Measurements from ENCODE around the gene SLC16A10. TPM values are rescaled to one million over a fixed set of nuclear protein-coding genes. Genes with fewer than 3 reads are reported as not detected.
"Not testable (repeated sequence)": the region's sequence is repeated elsewhere in the genome, so short reads cannot be mapped to it uniquely, and the experiment has no call there.

Gene SLC16A10
- total RNA-seq, 2 donors from 2014 or later, result 4.8 to 9.5 TPM

- DNase-seq, result no peak
- peak; percentile 71 to 79 for ATAC-seq
- intact Hi-C loops (cut with DNase I), result no loop called here
Observed at GRCh38 chr6:111230351-111231089, 143.2 kb downstream of the SLC16A10 start.

- intact Hi-C loops (cut with DNase I), result no loop called here
- ATAC-seq (no peak), DNase-seq (no peak)
Observed at GRCh38 chr6:111231090-111231459, 143.8 kb downstream of the SLC16A10 start.

- intact Hi-C loops (cut with DNase I), result no loop called here
- DNase-seq (no peak), ATAC-seq (no peak)
Observed at GRCh38 chr6:111237852-111238251, 150.5 kb downstream of the SLC16A10 start.

DNA sequence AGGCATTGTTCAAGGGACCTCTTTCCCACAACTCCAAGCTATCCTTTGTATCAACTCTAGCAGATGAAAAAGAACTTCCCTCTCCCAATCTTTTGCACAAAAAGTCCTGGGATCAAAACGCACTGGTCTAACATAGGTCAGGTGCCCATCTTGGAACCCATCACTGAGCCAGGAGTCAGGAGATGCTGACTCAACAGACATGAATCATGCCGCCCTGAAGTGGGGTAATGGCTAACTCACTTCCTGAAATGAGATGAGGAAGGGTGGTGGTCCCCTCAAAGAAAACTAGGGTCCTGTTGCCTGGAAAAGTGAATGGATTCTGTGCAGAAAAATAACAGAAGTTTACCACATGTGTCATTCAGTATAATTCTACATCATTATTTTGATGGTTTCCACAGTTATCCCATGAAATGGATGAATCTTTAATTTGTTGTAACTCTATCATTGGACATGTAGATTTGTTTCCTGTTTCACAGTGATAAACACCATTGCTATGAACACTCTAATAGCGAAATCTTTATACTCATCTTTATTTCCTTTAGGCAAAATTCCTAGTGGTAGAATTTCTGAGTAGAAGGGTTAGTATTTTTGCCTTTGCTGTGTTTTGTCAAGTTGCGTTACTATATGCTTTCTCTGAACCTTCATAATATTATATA is 151.3 kb downstream of the SLC16A10 start:
- DNase-seq (no peak), ATAC-seq (peak in 1 of 2 donors; percentile 49)
- intact Hi-C loops (cut with DNase I), result no loop called here

DNA sequence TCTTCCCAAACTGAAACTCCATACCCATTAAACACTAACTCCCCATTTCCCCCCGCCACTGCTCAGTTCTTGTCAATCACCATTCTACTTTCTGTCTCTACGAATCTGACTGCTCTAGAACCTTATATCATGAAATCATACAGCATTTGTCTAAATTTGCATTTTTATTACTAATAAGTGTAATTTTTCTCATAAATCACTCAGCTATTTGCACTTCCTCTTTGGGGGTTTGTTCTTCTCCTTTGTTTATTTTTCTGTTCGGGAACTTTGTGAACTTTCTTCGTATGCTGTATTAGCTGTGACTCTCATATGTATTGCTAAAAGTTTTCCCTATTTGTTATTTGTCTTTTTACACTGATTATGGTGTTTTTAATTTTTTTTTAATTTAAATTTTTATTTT is 152.2 kb downstream of the SLC16A10 start:
- ATAC-seq, result no peak
- DNase-seq, result no peak
- intact Hi-C loops (cut with DNase I), result no loop called here

GRCh38 chr6:111242452-111242851 is 155.1 kb downstream of the SLC16A10 start:
- ATAC-seq (no peak), DNase-seq (no peak)
- intact Hi-C loops (cut with DNase I), result no loop called here

- no peak for ATAC-seq
- intact Hi-C loops (cut with DNase I), result no loop called here
- no peak for DNase-seq
Observed at GRCh38 chr6:111243095-111243494, 155.8 kb downstream of the SLC16A10 start.

DNA sequence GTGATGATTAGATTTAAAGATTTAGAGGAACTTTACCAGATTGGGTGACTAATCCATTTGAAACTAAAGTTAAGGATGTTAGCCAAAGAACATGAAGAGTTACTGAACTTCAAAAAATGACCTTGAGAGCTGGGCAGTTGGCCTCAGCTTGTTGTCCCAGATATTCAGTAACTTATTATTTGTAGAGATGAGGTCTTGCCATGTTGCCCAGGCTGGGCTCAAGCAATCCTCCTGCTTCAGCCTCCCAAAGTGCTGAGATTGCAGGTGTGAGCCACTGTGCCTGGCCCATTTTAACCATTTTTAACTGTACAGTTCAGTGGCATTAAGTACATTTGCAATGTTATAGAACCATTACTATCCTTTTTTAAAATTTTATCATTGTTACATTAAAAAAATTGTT is 161.5 kb downstream of the SLC16A10 start:
- intact Hi-C loops (cut with DNase I), result no loop called here
- no peak for ATAC-seq
- no peak for DNase-seq

GRCh38 chr6:111250791-111251354 is 163.6 kb downstream of the SLC16A10 start:
- intact Hi-C loops (cut with DNase I), result loop anchor here in 1 of 2 donors (10.0 kb wide), 1 partner anchor 394 kb away; no protein-coding TSS in a partner anchor
- no peak for DNase-seq
- ATAC-seq, result peak in 1 of 2 donors; percentile 55

GRCh38 chr6:111252726-111253125 is 165.4 kb downstream of the SLC16A10 start:
- DNase-seq (no peak), ATAC-seq (no peak)
- intact Hi-C loops (cut with DNase I), result loop anchor here in 1 of 2 donors (10.0 kb wide), 1 partner anchor 392 kb away; no protein-coding TSS in a partner anchor

- DNase-seq (no peak), ATAC-seq (no peak)
- intact Hi-C loops (cut with DNase I), result loop anchor here in 1 of 2 donors (10.0 kb wide), 1 partner anchor 391 kb away; no protein-coding TSS in a partner anchor
Observed at GRCh38 chr6:111254004-111254778, 166.9 kb downstream of the SLC16A10 start.

- ATAC-seq, result no peak
- no peak for DNase-seq
- intact Hi-C loops (cut with DNase I), result loop anchor here in 1 of 2 donors (10.0 kb wide), 1 partner anchor 390 kb away; no protein-coding TSS in a partner anchor
Observed at GRCh38 chr6:111254779-111255166, 167.5 kb downstream of the SLC16A10 start.

DNA sequence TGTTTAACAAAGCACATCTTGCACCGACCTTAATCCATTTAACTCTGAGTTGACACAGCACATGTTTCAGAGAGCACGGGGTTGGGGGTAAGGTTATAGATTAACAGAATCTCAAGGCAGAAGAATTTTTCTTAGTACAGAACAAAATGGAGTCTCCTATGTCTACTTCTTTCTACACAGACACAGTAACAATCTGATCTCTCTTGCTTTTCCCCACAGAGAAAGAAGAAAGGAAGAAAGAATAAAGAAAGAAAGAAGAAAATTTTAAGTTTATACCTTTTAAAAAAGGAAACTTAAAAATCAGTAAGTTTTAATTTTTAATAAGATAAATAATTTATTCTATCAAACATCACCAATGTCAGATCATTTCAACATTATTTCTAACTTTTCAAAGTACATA is 168.5 kb downstream of the SLC16A10 start:
- intact Hi-C loops (cut with DNase I), result loop anchor here in 1 of 2 donors (10.0 kb wide), 1 partner anchor 389 kb away; no protein-coding TSS in a partner anchor
- not testable (repeated sequence) for ATAC-seq

DNA sequence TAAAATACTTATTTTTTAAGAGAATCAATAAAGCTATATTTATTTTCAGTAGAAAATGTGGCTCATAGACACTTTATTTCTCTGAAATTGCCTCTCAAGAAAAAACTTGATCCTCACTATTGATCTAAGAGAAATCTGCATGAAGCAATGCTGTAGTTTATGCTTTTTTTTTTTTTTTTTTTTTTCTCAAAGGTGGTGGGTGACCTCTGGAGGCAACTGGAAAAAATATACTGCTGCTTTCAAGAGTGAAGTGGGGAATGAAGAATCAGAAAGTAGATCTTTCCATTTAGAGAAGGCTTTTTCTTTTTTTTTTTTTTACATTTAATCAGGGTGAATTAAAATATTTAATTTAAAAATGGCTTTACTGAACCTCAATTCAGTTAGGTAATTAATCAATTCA is 169.3 kb downstream of the SLC16A10 start:
- intact Hi-C loops (cut with DNase I), result loop anchor here in 1 of 2 donors (10.0 kb wide), 1 partner anchor 388 kb away; no protein-coding TSS in a partner anchor
- DNase-seq (no peak), ATAC-seq (no peak)

More for the DNA sequence above, 168.5 kb downstream of the SLC16A10 start:
- not testable (repeated sequence) for DNase-seq

DNA sequence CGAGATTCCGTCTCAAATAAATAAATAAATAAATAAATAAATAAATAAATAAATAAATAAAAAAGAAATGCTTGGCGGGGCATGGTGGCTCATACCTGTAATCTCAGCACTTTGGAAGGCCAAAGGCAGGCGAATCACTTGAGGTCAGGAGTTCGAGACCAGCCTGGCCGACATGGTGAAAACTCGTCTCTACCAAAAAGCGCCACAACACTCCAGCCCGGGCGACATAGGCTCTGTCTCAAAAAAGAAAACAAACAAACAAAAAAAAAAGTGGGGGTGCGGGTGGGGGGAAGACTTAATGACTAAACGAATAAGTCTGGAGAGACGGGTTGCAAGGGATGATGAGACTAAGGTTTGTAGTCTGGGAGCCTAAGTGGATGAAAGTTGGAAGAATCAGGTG is 170.7 kb downstream of the SLC16A10 start:
- ATAC-seq, result no peak
- DNase-seq, result no peak
- intact Hi-C loops (cut with DNase I), result loop anchor here in 1 of 2 donors (10.0 kb wide), 1 partner anchor 387 kb away; no protein-coding TSS in a partner anchor

DNA sequence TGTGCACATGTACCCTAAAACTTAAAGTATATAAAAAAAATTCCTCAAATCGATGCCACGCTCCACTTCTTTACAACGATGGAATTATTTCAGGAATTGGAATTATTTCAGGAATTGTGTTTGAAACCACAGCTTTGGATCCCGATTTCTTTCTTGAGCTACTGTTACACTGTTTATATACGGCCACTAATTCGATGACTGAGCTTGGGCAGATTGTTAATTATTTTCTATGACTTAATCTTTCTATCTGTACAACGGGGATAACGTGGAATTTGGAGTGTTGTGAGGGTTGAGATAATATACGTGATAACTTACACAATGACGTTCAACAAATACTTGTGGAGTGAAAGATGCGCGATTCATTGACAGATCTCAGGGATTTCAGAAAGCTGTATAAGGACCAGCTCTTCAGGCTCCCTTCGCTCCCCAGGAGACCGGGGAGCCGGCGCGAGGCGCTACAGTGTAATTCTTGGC is 171.3 kb downstream of the SLC16A10 start:
- ATAC-seq (no peak), DNase-seq (no peak)
- intact Hi-C loops (cut with DNase I), result loop anchor here in 1 of 2 donors (10.0 kb wide), 1 partner anchor 386 kb away; no protein-coding TSS in a partner anchor

- peak; percentile 99 for DNase-seq
- intact Hi-C loops (cut with DNase I), result loop anchor here in 1 of 2 donors (10.0 kb wide), 1 partner anchor 386 kb away; no protein-coding TSS in a partner anchor
- peak; percentile 98 to 99 for ATAC-seq
Observed at GRCh38 chr6:111259089-111259831, 172.0 kb downstream of the SLC16A10 start.
